AG10803 (cell line): ENCODE results near the gene ADAM17.

Experiments
- DNase-seq: peaks from one replicate; pipeline ENCODE4 v3.0.0; 2010; ENCODE audit warnings: low read depth
- H3K4me3 ChIP-seq: 2 replicates; pipeline ENCODE4 v1.5.1; 2011; ENCODE audit warnings: mild to moderate bottlenecking, low read length, control low read depth
- CTCF ChIP-seq: conservative IDR thresholded peaks from 2 replicates; pipeline ENCODE4 v1.5.1; 2011; ENCODE audit warnings: mild to moderate bottlenecking, low read length, control low read depth, inconsistent platforms

Gene ADAM17

GRCh38 chr2:9494081-9494480, 61.5 kb downstream of the ADAM17 start:
- no peak for DNase-seq
- TF ChIP-seq CTCF = no peak
- H3K4me3 ChIP-seq = no peak overlapping the region

- DNase-seq = no peak
- no peak for TF ChIP-seq CTCF
- no peak overlapping the region for H3K4me3 ChIP-seq
These were observed 62.2 kb downstream of the ADAM17 start for GRCh38 chr2:9493478-9493877.

DNA sequence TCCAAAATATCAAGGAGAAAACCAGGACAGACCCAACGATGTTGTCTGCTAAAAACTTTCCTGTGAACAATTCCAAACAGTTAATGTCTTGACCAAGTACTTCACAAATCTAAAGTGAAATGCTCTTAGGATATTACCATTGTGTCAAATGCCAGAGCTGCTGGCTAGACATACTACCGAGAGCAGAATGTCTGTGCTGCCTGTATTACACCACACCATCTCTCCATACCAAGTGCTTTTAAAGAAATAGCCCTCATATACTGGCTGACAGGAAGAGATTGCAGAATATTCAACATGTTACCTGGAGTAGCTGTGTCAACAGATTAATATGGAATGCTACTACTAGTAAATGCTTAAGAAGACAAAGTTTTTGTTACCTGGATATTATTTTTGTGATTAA, 62.7 kb downstream of the ADAM17 start:
- DNase-seq = peak; percentile 30
- no peak for TF ChIP-seq CTCF
- no peak overlapping the region for H3K4me3 ChIP-seq

- DNase-seq = no peak
- H3K4me3 ChIP-seq = no peak overlapping the region
- no peak for TF ChIP-seq CTCF
These were observed 64.8 kb downstream of the ADAM17 start for GRCh38 chr2:9490789-9491188.

DNA sequence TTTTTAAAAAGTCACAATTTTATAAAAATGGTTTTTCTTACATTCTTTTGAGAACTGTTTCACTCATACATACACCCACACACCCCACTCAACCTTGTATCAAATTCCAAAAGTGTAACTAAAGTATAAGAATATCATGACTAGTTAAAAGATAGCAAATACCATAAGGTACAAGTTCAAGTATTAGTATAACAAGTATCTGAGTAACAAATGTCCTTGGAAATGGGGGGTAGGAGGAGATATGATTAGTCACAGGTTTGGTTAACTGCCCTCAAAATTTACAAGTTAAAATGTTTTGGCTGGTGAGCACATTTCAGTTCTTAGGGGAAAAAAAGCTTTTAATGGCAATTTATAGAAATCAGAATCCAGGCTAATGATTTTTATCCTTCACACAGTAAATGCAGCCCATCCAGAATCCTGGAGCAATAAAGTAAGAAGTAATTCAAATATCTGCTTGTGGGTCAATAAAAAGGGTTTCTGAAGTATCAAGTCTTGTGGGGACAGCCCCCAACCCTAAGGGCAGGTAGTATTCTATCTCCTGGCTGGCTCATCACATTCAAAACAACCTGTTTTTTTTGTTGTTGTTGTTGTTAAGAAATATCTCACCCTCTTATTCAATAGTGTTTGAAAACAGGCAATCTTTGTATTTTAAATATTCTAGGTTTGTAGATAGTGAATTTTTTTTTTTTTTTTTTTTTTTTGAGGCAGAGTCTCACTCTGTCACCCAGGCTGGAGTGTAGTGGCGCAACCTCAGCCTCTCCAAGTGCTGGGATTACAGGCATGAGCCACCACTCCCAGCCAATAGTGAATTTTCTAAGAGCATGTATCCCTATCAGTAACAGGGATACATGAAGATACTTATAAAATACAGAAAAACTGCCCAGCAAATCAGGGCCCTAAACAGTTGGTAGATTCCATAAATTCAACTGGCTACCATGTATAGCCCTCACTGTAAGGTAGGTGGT, 66.8 kb downstream of the ADAM17 start:
- peak; percentile 35 for DNase-seq
- no peak overlapping the region for H3K4me3 ChIP-seq
- TF ChIP-seq CTCF = no peak

GRCh38 chr2:9484533-9484932, 71.1 kb downstream of the ADAM17 start:
- TF ChIP-seq CTCF = no peak
- peak; percentile 42 for DNase-seq
- no peak overlapping the region for H3K4me3 ChIP-seq

DNA sequence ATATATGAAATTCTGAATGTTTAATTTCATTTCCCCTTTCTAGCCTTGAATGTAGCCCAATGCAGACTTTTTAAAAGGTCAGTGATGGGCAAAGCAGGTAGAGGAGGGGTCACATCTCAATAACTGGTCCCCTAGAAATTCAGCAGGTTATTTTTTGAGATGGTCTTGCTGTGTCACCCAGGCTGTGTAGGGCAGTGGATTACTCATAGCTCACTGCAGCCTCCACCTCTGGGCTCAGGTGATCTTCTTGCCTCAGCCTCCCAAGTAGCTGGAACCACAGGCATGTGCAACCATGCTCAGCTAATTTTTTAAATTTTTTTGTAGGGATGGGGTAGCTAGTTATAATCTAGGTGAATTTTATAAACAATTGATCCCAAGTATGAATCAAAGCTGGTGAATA, 72.5 kb downstream of the ADAM17 start:
- no peak overlapping the region for H3K4me3 ChIP-seq
- DNase-seq = no peak
- no peak for TF ChIP-seq CTCF
